GM12878 (cell line): ENCODE measurements around the gene TPM4. TPM values are rescaled to one million over a fixed set of nuclear protein-coding genes. Genes with fewer than 3 reads are reported as not detected.
A peak's percentile ranks its signal among the peaks of the same experiment; 100 is the strongest.

Source experiments
- ATAC-seq: fragments of 200-7000 bp; cut with Tn5 transposase; 3 replicates; pipeline ENCODE4 v1.9.1; 2020; ENCODE audit warnings: mild to moderate bottlenecking, moderate library complexity
- BruUV-seq: library from RNA; stranded (reverse); fragments of 400-500 nt; replicated peaks from 2 replicates; lab custom pipeline; 2021; lab: Mats Ljungman, UMichigan
- CTCF ChIA-PET: fragments of 300-600 bp; sonication (Branson Sonifier 250); formaldehyde crosslinking; extraction: SDS; loops from one replicate; lab custom pipeline; 2021; ENCODE audit warnings: inconsistent platforms; lab: Yijun Ruan, JAX
- POLR2A ChIA-PET: fragments of 350-600 bp; formaldehyde crosslinking; extraction: SDS; loops from one replicate; lab custom pipeline; 2021; ENCODE audit warnings: inconsistent platforms; lab: Charles Lee
- RAD21 ChIA-PET: fragments of 300-600 bp; sonication (Branson Sonifier 250); formaldehyde crosslinking; loops from one replicate; lab custom pipeline; 2023; ENCODE audit warnings: antibody characterized with exemption; ENCODE audit not compliant: unreplicated experiment; lab: Charles Lee
- SMC1A ChIA-PET: fragments of 300-600 bp; sonication (Branson Sonifier 250); formaldehyde crosslinking; loops from one replicate; lab custom pipeline; 2023; ENCODE audit not compliant: unreplicated experiment, uncharacterized antibody; lab: Charles Lee
- DNase-seq: peaks from one replicate; pipeline ENCODE4 v3.0.0-alpha.2; 2011; ENCODE audit warnings: low read depth, low spot score
- FAIRE-seq: peaks from 3 replicates; lab custom pipeline; 2011; peaks lifted over from hg19 to GRCh38; lab: Jason Lieb, UNC
- H2AFZ ChIP-seq: 2 replicates; pipeline ENCODE4 v1.6.0; 2011; ENCODE audit warnings: low read depth, low read length, control low read depth; ENCODE audit not compliant: control insufficient read depth
- H3K27ac ChIP-seq: 2 replicates; pipeline ENCODE4 v1.5.1; 2011; ENCODE audit warnings: control low read depth; ENCODE audit not compliant: control insufficient read depth, insufficient read depth
- H3K27me3 ChIP-seq, 2 experiments: replicated peaks in 1 of 2; 2 replicates each; pipeline versions ENCODE4 v1.6.0 to v1.6.1; 2011; ENCODE audit warnings: low read length in 1 of 2; ENCODE audit not compliant: control insufficient read depth in 2 of 2, insufficient read depth in 2 of 2
- H3K36me3 ChIP-seq, 2 experiments: 2 replicates each; pipeline ENCODE4 v1.5.1; 2011; ENCODE audit warnings: low read length in 1 of 2; ENCODE audit not compliant: control insufficient read depth in 2 of 2, insufficient read depth in 2 of 2
- H3K4me1 ChIP-seq: 2 replicates; pipeline ENCODE4 v1.6.1; 2011; ENCODE audit warnings: mild to moderate bottlenecking, low read length, moderate library complexity, mixed read lengths; ENCODE audit not compliant: control insufficient read depth, insufficient read depth
- H3K4me2 ChIP-seq: 2 replicates; pipeline ENCODE4 v1.6.0; 2011; ENCODE audit warnings: control low read depth; ENCODE audit not compliant: control insufficient read depth, insufficient read depth
- H3K4me3 ChIP-seq: fragments of 200-600 bp; sonication (generic); 2 replicates; pipeline ENCODE4 v1.5.1; 2016
- H3K79me2 ChIP-seq: 2 replicates; pipeline ENCODE4 v1.6.0; 2011; ENCODE audit warnings: low read length; ENCODE audit not compliant: control insufficient read depth, insufficient read depth
- H3K9ac ChIP-seq: 2 replicates; pipeline ENCODE4 v1.8.0; 2011; ENCODE audit warnings: low read length, control low read depth, mixed read lengths; ENCODE audit not compliant: control insufficient read depth, insufficient read depth
- H3K9me3 ChIP-seq: replicated peaks from 3 replicates; pipeline ENCODE4 v1.5.1; 2011; ENCODE audit warnings: mild to moderate bottlenecking, low read length; ENCODE audit not compliant: control insufficient read depth, insufficient read depth
- H4K20me1 ChIP-seq: 2 replicates; pipeline ENCODE4 v1.6.0; 2011; ENCODE audit not compliant: control insufficient read depth, insufficient read depth
- ETV6 ChIP-seq, 2 experiments: fragments of 450-650 bp in 1 of 2; IDR thresholded peaks in 1 of 2; conservative IDR thresholded peaks in 1 of 2; 2 replicates each; pipeline ENCODE4 v1.6.1; 2014; ENCODE audit warnings: antibody characterized with exemption in 1 of 2, borderline replicate concordance in 1 of 2, low read depth in 1 of 2, mild to moderate bottlenecking in 1 of 2, moderate library complexity in 1 of 2
- GATAD2B ChIP-seq: fragments of 450-650 bp; conservative IDR thresholded peaks from 2 replicates; pipeline ENCODE4 v1.6.1; 2017; ENCODE audit warnings: low read depth, mild to moderate bottlenecking, moderate library complexity
- HCFC1 ChIP-seq: fragments of 150-350 bp; IDR thresholded peaks from 2 replicates; pipeline ENCODE4 v1.6.1; 2014; ENCODE audit warnings: low read length
- IRF3 ChIP-seq: fragments of 450-650 bp; IDR thresholded peaks from 2 replicates; pipeline ENCODE4 v1.6.1; 2014; ENCODE audit warnings: mild to moderate bottlenecking
- JUNB ChIP-seq: IDR thresholded peaks from 2 replicates; pipeline ENCODE4 v1.6.1; 2016; ENCODE audit warnings: antibody characterized with exemption, mild to moderate bottlenecking
- KLF5 ChIP-seq: fragments of 450-650 bp; IDR thresholded peaks from 2 replicates; pipeline ENCODE4 v1.6.1; 2014; ENCODE audit warnings: mild to moderate bottlenecking; ENCODE audit not compliant: partially characterized antibody
- MTA2 ChIP-seq: fragments of 450-650 bp; IDR thresholded peaks from 2 replicates; pipeline ENCODE4 v1.6.1; 2016; ENCODE audit warnings: low read depth, mild to moderate bottlenecking, moderate library complexity
- NKRF ChIP-seq: fragments of 450-650 bp; conservative IDR thresholded peaks from 2 replicates; pipeline ENCODE4 v1.6.1; 2017; ENCODE audit warnings: mild to moderate bottlenecking, moderate library complexity
- PBX3 ChIP-seq: IDR thresholded peaks from 2 replicates; pipeline ENCODE4 v1.6.1; 2011; ENCODE audit warnings: mild to moderate bottlenecking, low read depth, low read length, moderate library complexity; ENCODE audit not compliant: insufficient replicate concordance
- POU2F2 ChIP-seq: IDR thresholded peaks from 3 replicates; pipeline ENCODE4 v1.6.1; 2011; ENCODE audit warnings: low read depth, mild to moderate bottlenecking, low read length, borderline replicate concordance
- RCOR1 ChIP-seq: conservative IDR thresholded peaks from 2 replicates; pipeline ENCODE4 v1.6.1; 2012; ENCODE audit warnings: low read depth, low read length, improper control_type of control experiment
- SMAD1 ChIP-seq: fragments of 450-650 bp; IDR thresholded peaks from 2 replicates; pipeline ENCODE4 v1.6.1; 2018; ENCODE audit warnings: mild to moderate bottlenecking, low read depth; ENCODE audit not compliant: partially characterized antibody
- SRF ChIP-seq, 2 experiments: IDR thresholded peaks; 2 replicates each; pipeline ENCODE4 v1.6.1; 2011; ENCODE audit warnings: low read depth in 2 of 2, low read length in 2 of 2, mild to moderate bottlenecking in 1 of 2, moderate library complexity in 1 of 2
- TCF3 ChIP-seq: IDR thresholded peaks from 2 replicates; pipeline ENCODE4 v1.6.1; 2012; ENCODE audit warnings: low read depth, mild to moderate bottlenecking, low read length, borderline replicate concordance; ENCODE audit not compliant: insufficient read depth
- ZNF274 ChIP-seq: IDR thresholded peaks from one replicate; pipeline ENCODE4 v1.8.0; 2011; ENCODE audit not compliant: insufficient read length, insufficient read depth
- ZSCAN29 ChIP-seq: fragments of 450-650 bp; IDR thresholded peaks from 2 replicates; pipeline ENCODE4 v1.6.1; 2017; ENCODE audit warnings: mild to moderate bottlenecking, moderate library complexity
- WGBS: methylation state at CpG from one replicate; pipeline ENCODE4 v1.1.6; 2016; ENCODE audit warnings: low lambda C conversion rate; ENCODE audit not compliant: insufficient replicate concordance, insufficient coverage; ENCODE audit errors: missing lambda C conversion rate; 5-methylcytosine and 5-hydroxymethylcytosine counted together
- in situ Hi-C: fragments of 300-500 bp; cut with MboI; formaldehyde crosslinking; loops from 9 replicates; pipeline ENCODE4 v1.14.3; 2018; ENCODE audit warnings: mixed read lengths
- intact Hi-C: fragments of 100-400 bp; cut with micrococcal nuclease; formaldehyde crosslinking; loops from one replicate; pipeline ENCODE4 v1.14.2; 2022; ENCODE audit not compliant: unreplicated experiment
- polyA plus RNA-seq, 11 experiments: library from polyadenylated mRNA; depleted of rRNA in 4 of 11; unstranded in 6 of 11; stranded (reverse) in 5 of 11; fragments of >200 nt; fragmentation: Nextera tagmentation in 4 of 11; fragmentation: Illumina TruSeq in 1 of 11; extraction: Ambion mirVana in 4 of 11; extraction: Trizol in 1 of 11; gene quantifications; 1 replicate in 1 of 11; 2 replicates in 10 of 11; pipeline versions ENCODE4 v1.2.1 to v1.2.3, GENCODE V29; 2011 to 2016; ENCODE audit warnings: inconsistent platforms in 2 of 11, missing spikeins in 2 of 11, low read depth in 1 of 11
- total RNA-seq, 4 experiments: library from RNA; depleted of rRNA in 3 of 4; stranded (reverse); fragments of >200 nt in 3 of 4; fragmentation: Illumina TruSeq in 1 of 4; extraction: Trizol in 1 of 4; gene quantifications; 2 replicates each; pipeline versions ENCODE4 v1.2.1 to v1.2.3, GENCODE V29; 2013 to 2021

The TPM4 gene
- total and polyA plus RNA-seq, 10 of the 15 experiments (the other 5 are each of a cell fraction or from before 2014, with no cell fraction given) = 183 to 620 (median 407) TPM

GRCh38 chr19:16143399-16144215, 67.3 kb downstream of the TPM4 start, which contains the start of gene HSH2D:
HSH2D (plus strand) TSS chr19:16143685; CDS start chr19:16148751, 5,066 bp downstream.
- peak; percentile 70 for ATAC-seq
- ChIA-PET POLR2A (interaction anchor here (0.6 to 7.2 kb wide), 20 partner anchors 9 to 1762 kb away, joined by 3 to 174 read pairs (median 4); partner anchors contain the start of genes ADGRE5, CIB3, FAM32A and RAB8A), CTCF (interaction anchor here (0.7 to 8.2 kb wide), 15 partner anchors 9 to 444 kb away, joined by 3 to 111 read pairs (median 6); partner anchors contain the start of genes FAM32A, RAB8A and TPM4), SMC1A (interaction anchor here (0.7 to 9.6 kb wide), 20 partner anchors 8 to 474 kb away, joined by 3 to 135 read pairs (median 5); partner anchors contain the start of genes AP1M1, CIB3, FAM32A and RAB8A), RAD21 (interaction anchor here (0.9 to 4.0 kb wide), 19 partner anchors 7 to 68 kb away, joined by 3 to 80 read pairs (median 5); partner anchors contain the start of genes AP1M1, FAM32A, RAB8A and TPM4)
- peaks cover 0 to 2% of the 10 kb centered on the region in 2 experiments; a peak in 2 of 4 replicates for H3K36me3 ChIP-seq
- in situ Hi-C loops (no loop called here), intact Hi-C loops (loop anchor here (1.0 to 5.0 kb wide), 2 partner anchors 25 to 444 kb away; no protein-coding TSS in a partner anchor)
- under 1% methylated on average over 13 of the region's 13 CpGs for whole genome bisulfite sequencing
- H3K4me2 ChIP-seq = peak within 1 kb of the TSS; percentile 84
- peaks cover 37% of the 10 kb centered on the region for H3K4me1 ChIP-seq
- peak; percentile 90 for DNase-seq
- H3K9ac ChIP-seq = peak within 1 kb of the TSS; percentile 98
- peaks cover 6% of the 10 kb centered on the region for H4K20me1 ChIP-seq
- peaks cover 52% of the 10 kb centered on the region for H3K79me2 ChIP-seq
- H3K27me3 ChIP-seq = no peaks in the 10 kb centered on the region
- H3K9me3 ChIP-seq = no peaks in the 10 kb centered on the region; the same call in 2 of the 3 replicates
- FAIRE-seq = no peak
- peak within 1 kb of the TSS; percentile 92 for H3K4me3 ChIP-seq
- peak within 1 kb of the TSS; percentile 99 for H3K27ac ChIP-seq
- no peak within 1 kb of the TSS for H2AFZ ChIP-seq
- BruUV-seq = TSS peak; percentile 86
- TF ChIP-seq JUNB (peak; percentile 16), GATAD2B (peak; percentile 68), RCOR1 (0 out of 2 replicates have a peak, but pooled peaks have one; percentile 29), POU2F2 (no peak), IRF3 (no peak), MTA2 (0 out of 2 replicates have a peak, but pooled peaks have one; percentile 6), KLF5 (no peak), ZSCAN29 (no peak), SMAD1 (peak; percentile 87), PBX3 (no peak), NKRF (no peak), ZNF274 (no peak), TCF3 (peak; percentile 96), ETV6 (conservative IDR thresholded peaks at IDR 0.05 in 1 of 2, IDR thresholded peaks at IDR 0.05 in 1 of 2; ENCODE audit: borderline replicate concordance in 1 of 2, low read depth in 1 of 2) (peak in 1 of 2 experiments; percentile 65; a peak in 1 of 4 replicates), HCFC1 (peak; percentile 30; the same call in 1 of the 2 replicates), SRF (IDR thresholded peaks at IDR 0.05; ENCODE audit: low read depth in 2 of 2, low read length in 2 of 2) (no peak)
